Measurements from ENCODE around the gene RAB20.
A peak's percentile ranks its signal among the peaks of the same experiment; 100 is the strongest.

The RAB20 gene

GRCh38 chr13:110531100-110531499, 30.4 kb downstream of the RAB20 start:
- TF ChIP-seq JUND (IDR thresholded peaks at IDR 0.05; ENCODE audit: low read depth) = no peak
- DNase-seq (ENCODE audit: low read depth in 1 of 2, low spot score in 1 of 2) = no peak
- in situ Hi-C loops (cut with HindIII; ENCODE audit: low pct_unique_long_range_greater_than_20kb, low sequenced_read_pairs) = no loop called here

GRCh38 chr13:110529522-110530311, 31.8 kb downstream of the RAB20 start:
- TF ChIP-seq JUND (IDR thresholded peaks at IDR 0.05; ENCODE audit: low read depth) = no peak
- peak in 1 of 2 experiments; percentile 43 for DNase-seq (ENCODE audit: low read depth in 1 of 2, low spot score in 1 of 2)
- in situ Hi-C loops (cut with HindIII; ENCODE audit: low pct_unique_long_range_greater_than_20kb, low sequenced_read_pairs) = no loop called here

GRCh38 chr13:110528911-110529310, 32.6 kb downstream of the RAB20 start:
- no peak for DNase-seq (ENCODE audit: low read depth in 1 of 2, low spot score in 1 of 2)
- in situ Hi-C loops (cut with HindIII; ENCODE audit: low pct_unique_long_range_greater_than_20kb, low sequenced_read_pairs) = no loop called here
- no peak for TF ChIP-seq JUND (IDR thresholded peaks at IDR 0.05; ENCODE audit: low read depth)

- no peak for DNase-seq (ENCODE audit: low read depth in 1 of 2, low spot score in 1 of 2)
- no peak for TF ChIP-seq JUND (IDR thresholded peaks at IDR 0.05; ENCODE audit: low read depth)
- in situ Hi-C loops (cut with HindIII; ENCODE audit: low pct_unique_long_range_greater_than_20kb, low sequenced_read_pairs) = no loop called here
Measured at GRCh38 chr13:110528371-110528770, 33.2 kb downstream of the RAB20 start.

- in situ Hi-C loops (cut with HindIII; ENCODE audit: low pct_unique_long_range_greater_than_20kb, low sequenced_read_pairs) = no loop called here
- DNase-seq (ENCODE audit: low read depth in 1 of 2, low spot score in 1 of 2) = peak in 1 of 2 experiments; percentile 30
Measured at GRCh38 chr13:110525328-110526319, 35.9 kb downstream of the RAB20 start.

GRCh38 chr13:110524541-110525257, 36.8 kb downstream of the RAB20 start:
- in situ Hi-C loops (cut with HindIII; ENCODE audit: low pct_unique_long_range_greater_than_20kb, low sequenced_read_pairs) = no loop called here
- no peak for TF ChIP-seq JUND (IDR thresholded peaks at IDR 0.05; ENCODE audit: low read depth)
- peak in 1 of 2 experiments; percentile 78 for DNase-seq (ENCODE audit: low read depth in 1 of 2, low spot score in 1 of 2)

More at GRCh38 chr13:110525328-110526319, 35.9 kb downstream of the RAB20 start:
- no peak for TF ChIP-seq JUND (IDR thresholded peaks at IDR 0.05; ENCODE audit: low read depth)

GRCh38 chr13:110523838-110524540, 37.5 kb downstream of the RAB20 start:
- in situ Hi-C loops (cut with HindIII; ENCODE audit: low pct_unique_long_range_greater_than_20kb, low sequenced_read_pairs) = no loop called here
- TF ChIP-seq JUND (IDR thresholded peaks at IDR 0.05; ENCODE audit: low read depth) = no peak

GRCh38 chr13:110523180-110523579, 38.3 kb downstream of the RAB20 start:
- TF ChIP-seq JUND (IDR thresholded peaks at IDR 0.05; ENCODE audit: low read depth) = no peak
- no peak for DNase-seq (ENCODE audit: low read depth in 1 of 2, low spot score in 1 of 2)
- in situ Hi-C loops (cut with HindIII; ENCODE audit: low pct_unique_long_range_greater_than_20kb, low sequenced_read_pairs) = no loop called here

More at GRCh38 chr13:110523838-110524540, 37.5 kb downstream of the RAB20 start:
- DNase-seq (ENCODE audit: low read depth in 1 of 2, low spot score in 1 of 2) = no peak

GRCh38 chr13:110522721-110523120, 38.8 kb downstream of the RAB20 start:
- no peak for TF ChIP-seq JUND (IDR thresholded peaks at IDR 0.05; ENCODE audit: low read depth)
- DNase-seq (ENCODE audit: low read depth in 1 of 2, low spot score in 1 of 2) = no peak
- in situ Hi-C loops (cut with HindIII; ENCODE audit: low pct_unique_long_range_greater_than_20kb, low sequenced_read_pairs) = no loop called here

GRCh38 chr13:110521946-110522345, 39.6 kb downstream of the RAB20 start:
- no peak for DNase-seq (ENCODE audit: low read depth in 1 of 2, low spot score in 1 of 2)
- in situ Hi-C loops (cut with HindIII; ENCODE audit: low pct_unique_long_range_greater_than_20kb, low sequenced_read_pairs) = no loop called here
- no peak for TF ChIP-seq JUND (IDR thresholded peaks at IDR 0.05; ENCODE audit: low read depth)

GRCh38 chr13:110521296-110521680, 40.2 kb downstream of the RAB20 start:
- DNase-seq (ENCODE audit: low read depth in 1 of 2, low spot score in 1 of 2) = no peak
- in situ Hi-C loops (cut with HindIII; ENCODE audit: low pct_unique_long_range_greater_than_20kb, low sequenced_read_pairs) = no loop called here
- TF ChIP-seq JUND (IDR thresholded peaks at IDR 0.05; ENCODE audit: low read depth) = no peak

All from T47D (cell line).